A673 (cell line): ENCODE data around the gene ZNHIT3. TPM values are rescaled to one million over a fixed set of nuclear protein-coding genes. Genes with fewer than 3 reads are reported as not detected.
A peak's percentile ranks its signal among the peaks of the same experiment; 100 is the strongest.

Experiments
- BruUV-seq: library from RNA; stranded (reverse); fragments of 400-500 nt; replicated peaks from 2 replicates; lab custom pipeline; 2021; lab: Mats Ljungman, UMichigan
- CTCF ChIA-PET: fragments of 300-600 bp; sonication (Branson Sonifier 250); formaldehyde crosslinking; loops from one replicate; lab custom pipeline; 2022; ENCODE audit warnings: antibody characterized with exemption; lab: Charles Lee
- POLR2A ChIA-PET: fragments of 300-600 bp; sonication (Branson Sonifier 250); formaldehyde crosslinking; loops from one replicate; lab custom pipeline; 2022; ENCODE audit warnings: antibody characterized with exemption; ENCODE audit not compliant: low non-redundant PET; lab: Charles Lee
- DNase-seq: peaks from one replicate; pipeline ENCODE4 v3.0.0-alpha.2; 2015; ENCODE audit warnings: low spot score
- H3K27ac ChIP-seq: fragments of 200-600 bp; sonication (generic); 2 replicates; pipeline ENCODE4 v1.5.1; 2016; ENCODE audit warnings: mixed run types, low read depth, mild to moderate bottlenecking, mixed read lengths, antibody characterized with exemption, low read length; ENCODE audit not compliant: poor library complexity, severe bottlenecking
- H3K27me3 ChIP-seq: fragments of 200-600 bp; sonication (generic); replicated peaks from 2 replicates; pipeline ENCODE4 v1.6.1; 2017; ENCODE audit warnings: mixed run types, low read depth, mild to moderate bottlenecking, mixed read lengths, antibody characterized with exemption, low read length; ENCODE audit not compliant: insufficient read depth, poor library complexity
- H3K36me3 ChIP-seq: fragments of 200-600 bp; sonication (generic); 2 replicates; pipeline ENCODE4 v1.6.1; 2016; ENCODE audit warnings: mixed run types, mild to moderate bottlenecking, mixed read lengths, antibody characterized with exemption, low read length; ENCODE audit not compliant: insufficient read depth, poor library complexity, severe bottlenecking
- H3K4me1 ChIP-seq: fragments of 200-600 bp; sonication (generic); 2 replicates; pipeline ENCODE4 v1.6.1; 2017; ENCODE audit warnings: mixed run types, mild to moderate bottlenecking, mixed read lengths, antibody characterized with exemption, low read length; ENCODE audit not compliant: insufficient read depth, poor library complexity, severe bottlenecking
- H3K4me3 ChIP-seq: fragments of 200-600 bp; sonication (generic); 2 replicates; pipeline ENCODE4 v1.5.1; 2016; ENCODE audit warnings: low read depth, mixed run types, mild to moderate bottlenecking, mixed read lengths, low read length; ENCODE audit not compliant: poor library complexity, severe bottlenecking
- H3K9me3 ChIP-seq: fragments of 200-600 bp; sonication (generic); 2 replicates; pipeline ENCODE4 v1.6.1; 2016; ENCODE audit warnings: mixed run types, low read depth, mild to moderate bottlenecking, mixed read lengths, antibody characterized with exemption, low read length; ENCODE audit not compliant: poor library complexity, severe bottlenecking
- EZH2 ChIP-seq: fragments of 200-600 bp; sonication (generic); IDR thresholded peaks from 2 replicates; pipeline ENCODE4 v1.6.1; 2017; ENCODE audit warnings: borderline replicate concordance, low read depth, mild to moderate bottlenecking, mixed read lengths, antibody characterized with exemption, low read length; ENCODE audit not compliant: poor library complexity, severe bottlenecking
- intact Hi-C: fragments of 100-400 bp; cut with micrococcal nuclease; formaldehyde crosslinking; loops from one replicate; pipeline ENCODE4 v1.10.0; 2022; ENCODE audit not compliant: unreplicated experiment
- total RNA-seq: library from RNA; stranded (reverse); gene quantifications from 2 replicates; pipeline ENCODE4 v1.2.3, GENCODE V29; 2021
- TF ChIP-seq, protein P1 (sequence below): fragments of 300-800, 200-600 bp; sonication (generic); conservative IDR thresholded peaks from 2 replicates; pipeline ENCODE4 v1.5.1; 2017; ENCODE audit warnings: low read depth, mild to moderate bottlenecking, antibody characterized with exemption, low read length, moderate library complexity, mixed read lengths

Gene ZNHIT3
- total RNA-seq, 1 experiment from 2014 or later = 35.2 TPM

DNA sequence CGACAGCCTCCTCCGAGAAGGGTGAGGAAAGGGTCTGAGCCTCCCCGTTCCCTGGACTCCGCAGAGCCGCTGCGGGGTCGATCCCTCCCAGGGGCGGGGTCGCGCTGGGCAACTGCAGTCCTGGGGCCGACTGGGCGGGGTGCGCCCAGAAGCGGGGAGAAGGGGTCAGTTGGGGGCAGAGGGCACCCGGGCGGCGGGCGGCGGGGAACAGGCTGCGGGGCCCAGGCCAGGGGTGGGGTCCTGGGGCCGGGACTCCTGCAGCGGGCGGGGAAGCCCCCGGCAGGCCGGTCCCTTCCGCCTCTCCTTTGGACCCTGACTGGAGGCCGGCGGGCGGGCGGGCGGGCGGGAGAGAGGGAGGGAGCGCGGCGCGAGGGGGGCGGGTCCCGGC is 58.6 kb downstream of the ZNHIT3 start:
- Histone ChIP-seq H3K27me3 (no peaks in the 10 kb centered on the region), H3K36me3 (no peaks in the 10 kb centered on the region), H3K9me3 (no peaks in the 10 kb centered on the region), H3K4me1 (peaks cover 6% of the 10 kb centered on the region), H3K27ac (peak overlapping the region; percentile 98), H3K4me3 (peak overlapping the region; percentile 79)
- CTCF ChIA-PET = no interaction called here
- TF ChIP-seq, protein P1, sequence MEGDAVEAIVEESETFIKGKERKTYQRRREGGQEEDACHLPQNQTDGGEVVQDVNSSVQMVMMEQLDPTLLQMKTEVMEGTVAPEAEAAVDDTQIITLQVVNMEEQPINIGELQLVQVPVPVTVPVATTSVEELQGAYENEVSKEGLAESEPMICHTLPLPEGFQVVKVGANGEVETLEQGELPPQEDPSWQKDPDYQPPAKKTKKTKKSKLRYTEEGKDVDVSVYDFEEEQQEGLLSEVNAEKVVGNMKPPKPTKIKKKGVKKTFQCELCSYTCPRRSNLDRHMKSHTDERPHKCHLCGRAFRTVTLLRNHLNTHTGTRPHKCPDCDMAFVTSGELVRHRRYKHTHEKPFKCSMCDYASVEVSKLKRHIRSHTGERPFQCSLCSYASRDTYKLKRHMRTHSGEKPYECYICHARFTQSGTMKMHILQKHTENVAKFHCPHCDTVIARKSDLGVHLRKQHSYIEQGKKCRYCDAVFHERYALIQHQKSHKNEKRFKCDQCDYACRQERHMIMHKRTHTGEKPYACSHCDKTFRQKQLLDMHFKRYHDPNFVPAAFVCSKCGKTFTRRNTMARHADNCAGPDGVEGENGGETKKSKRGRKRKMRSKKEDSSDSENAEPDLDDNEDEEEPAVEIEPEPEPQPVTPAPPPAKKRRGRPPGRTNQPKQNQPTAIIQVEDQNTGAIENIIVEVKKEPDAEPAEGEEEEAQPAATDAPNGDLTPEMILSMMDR = no peak
- no peak for TF ChIP-seq EZH2
- POLR2A ChIA-PET = no interaction called here
- DNase-seq = no peak
- intact Hi-C loops = no loop called here
- no TSS peak for BruUV-seq

Other genes starting within 250 kb of the ZNHIT3 start
- 0.58 TPM in 1 of 2 replicates, not detected in the other for gene TBC1D3I, start 222.1 kb upstream of the ZNHIT3 start, total RNA-seq
- not detected in 2 replicates for gene TBC1D3G, start 162.8 kb upstream of the ZNHIT3 start, total RNA-seq
- not detected in 2 replicates for gene TBC1D3H, start 98.2 kb upstream of the ZNHIT3 start, total RNA-seq
- gene MYO19, start 48.2 kb downstream of the ZNHIT3 start, total RNA-seq = 53.0 and 61.1 TPM in 2 replicates
- gene PIGW, start 48.3 kb downstream of the ZNHIT3 start, total RNA-seq = 9.4 and 10.3 TPM in 2 replicates
- gene GGNBP2, start 58.2 kb downstream of the ZNHIT3 start, total RNA-seq = 45.9 and 50.4 TPM in 2 replicates
- 5.3 and 8.1 TPM in 2 replicates for gene DHRS11, start 105.2 kb downstream of the ZNHIT3 start, total RNA-seq
- gene MRM1, start 114.9 kb downstream of the ZNHIT3 start, total RNA-seq = 5.7 and 6.5 TPM in 2 replicates